Measurements from ENCODE around the gene PACRG.

DNA sequence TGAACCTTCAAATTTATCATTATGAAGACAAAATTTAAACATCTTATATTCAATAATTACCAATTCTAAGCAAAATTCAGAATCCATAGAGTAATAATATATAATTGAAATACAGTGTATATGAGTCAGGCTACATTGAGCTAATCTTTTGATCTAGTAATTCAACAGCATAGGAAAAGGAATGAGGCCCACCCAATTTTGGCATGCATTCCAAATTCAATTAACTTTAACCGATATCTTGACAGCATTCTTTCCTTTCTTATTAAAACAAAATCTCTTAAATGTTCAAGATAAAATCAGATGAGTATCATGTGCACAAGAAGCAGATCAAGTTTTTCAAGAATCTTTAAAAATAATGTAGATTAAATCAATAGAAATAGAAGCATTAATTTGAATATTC, 553.9 kb downstream of the PACRG start:
- TF ChIP-seq, protein P1, sequence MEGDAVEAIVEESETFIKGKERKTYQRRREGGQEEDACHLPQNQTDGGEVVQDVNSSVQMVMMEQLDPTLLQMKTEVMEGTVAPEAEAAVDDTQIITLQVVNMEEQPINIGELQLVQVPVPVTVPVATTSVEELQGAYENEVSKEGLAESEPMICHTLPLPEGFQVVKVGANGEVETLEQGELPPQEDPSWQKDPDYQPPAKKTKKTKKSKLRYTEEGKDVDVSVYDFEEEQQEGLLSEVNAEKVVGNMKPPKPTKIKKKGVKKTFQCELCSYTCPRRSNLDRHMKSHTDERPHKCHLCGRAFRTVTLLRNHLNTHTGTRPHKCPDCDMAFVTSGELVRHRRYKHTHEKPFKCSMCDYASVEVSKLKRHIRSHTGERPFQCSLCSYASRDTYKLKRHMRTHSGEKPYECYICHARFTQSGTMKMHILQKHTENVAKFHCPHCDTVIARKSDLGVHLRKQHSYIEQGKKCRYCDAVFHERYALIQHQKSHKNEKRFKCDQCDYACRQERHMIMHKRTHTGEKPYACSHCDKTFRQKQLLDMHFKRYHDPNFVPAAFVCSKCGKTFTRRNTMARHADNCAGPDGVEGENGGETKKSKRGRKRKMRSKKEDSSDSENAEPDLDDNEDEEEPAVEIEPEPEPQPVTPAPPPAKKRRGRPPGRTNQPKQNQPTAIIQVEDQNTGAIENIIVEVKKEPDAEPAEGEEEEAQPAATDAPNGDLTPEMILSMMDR (IDR thresholded peaks at IDR 0.05), result no peak
- no peak for TF ChIP-seq POLR2A (IDR thresholded peaks at IDR 0.05)
